Panc1 (cell line): ENCODE measurements around the gene RBMS3.

ENCODE experiments used
- TF ChIP-seq, protein P1 (sequence below): fragments of 450-650 bp; IDR thresholded peaks from 2 replicates; pipeline ENCODE4 v1.5.1; 2017; ENCODE audit warnings: mild to moderate bottlenecking
- TF ChIP-seq, protein P2 (sequence below), 2 experiments: IDR thresholded peaks; 2 replicates each; pipeline ENCODE4 v1.6.1; 2011 to 2012; ENCODE audit warnings: low read depth in 2 of 2, control low read depth in 1 of 2, low read length in 1 of 2, mild to moderate bottlenecking in 1 of 2, moderate library complexity in 1 of 2; ENCODE audit not compliant: insufficient read depth in 1 of 2

DNA sequence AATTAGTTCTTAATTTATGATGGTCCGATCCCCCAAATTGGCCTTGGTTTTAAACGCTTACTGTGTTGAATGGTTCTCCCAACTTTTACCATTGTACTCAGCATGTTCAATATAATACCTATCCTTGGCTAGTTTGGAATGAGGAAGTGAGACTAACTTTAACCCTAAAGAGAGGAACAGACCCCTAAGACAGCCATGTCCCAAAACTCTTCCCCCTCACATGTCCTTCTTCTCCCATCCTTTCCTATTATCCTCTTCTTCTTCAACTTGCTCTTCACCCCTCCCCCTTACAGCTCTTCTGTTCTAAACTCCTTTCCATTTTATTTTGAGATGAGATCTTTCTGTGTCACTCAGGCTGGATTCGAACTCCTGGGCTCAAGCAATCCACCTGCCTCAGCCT lies 116.5 kb downstream of the RBMS3 start:
- TF ChIP-seq, protein P1, sequence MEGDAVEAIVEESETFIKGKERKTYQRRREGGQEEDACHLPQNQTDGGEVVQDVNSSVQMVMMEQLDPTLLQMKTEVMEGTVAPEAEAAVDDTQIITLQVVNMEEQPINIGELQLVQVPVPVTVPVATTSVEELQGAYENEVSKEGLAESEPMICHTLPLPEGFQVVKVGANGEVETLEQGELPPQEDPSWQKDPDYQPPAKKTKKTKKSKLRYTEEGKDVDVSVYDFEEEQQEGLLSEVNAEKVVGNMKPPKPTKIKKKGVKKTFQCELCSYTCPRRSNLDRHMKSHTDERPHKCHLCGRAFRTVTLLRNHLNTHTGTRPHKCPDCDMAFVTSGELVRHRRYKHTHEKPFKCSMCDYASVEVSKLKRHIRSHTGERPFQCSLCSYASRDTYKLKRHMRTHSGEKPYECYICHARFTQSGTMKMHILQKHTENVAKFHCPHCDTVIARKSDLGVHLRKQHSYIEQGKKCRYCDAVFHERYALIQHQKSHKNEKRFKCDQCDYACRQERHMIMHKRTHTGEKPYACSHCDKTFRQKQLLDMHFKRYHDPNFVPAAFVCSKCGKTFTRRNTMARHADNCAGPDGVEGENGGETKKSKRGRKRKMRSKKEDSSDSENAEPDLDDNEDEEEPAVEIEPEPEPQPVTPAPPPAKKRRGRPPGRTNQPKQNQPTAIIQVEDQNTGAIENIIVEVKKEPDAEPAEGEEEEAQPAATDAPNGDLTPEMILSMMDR, result no peak
- TF ChIP-seq, protein P2, sequence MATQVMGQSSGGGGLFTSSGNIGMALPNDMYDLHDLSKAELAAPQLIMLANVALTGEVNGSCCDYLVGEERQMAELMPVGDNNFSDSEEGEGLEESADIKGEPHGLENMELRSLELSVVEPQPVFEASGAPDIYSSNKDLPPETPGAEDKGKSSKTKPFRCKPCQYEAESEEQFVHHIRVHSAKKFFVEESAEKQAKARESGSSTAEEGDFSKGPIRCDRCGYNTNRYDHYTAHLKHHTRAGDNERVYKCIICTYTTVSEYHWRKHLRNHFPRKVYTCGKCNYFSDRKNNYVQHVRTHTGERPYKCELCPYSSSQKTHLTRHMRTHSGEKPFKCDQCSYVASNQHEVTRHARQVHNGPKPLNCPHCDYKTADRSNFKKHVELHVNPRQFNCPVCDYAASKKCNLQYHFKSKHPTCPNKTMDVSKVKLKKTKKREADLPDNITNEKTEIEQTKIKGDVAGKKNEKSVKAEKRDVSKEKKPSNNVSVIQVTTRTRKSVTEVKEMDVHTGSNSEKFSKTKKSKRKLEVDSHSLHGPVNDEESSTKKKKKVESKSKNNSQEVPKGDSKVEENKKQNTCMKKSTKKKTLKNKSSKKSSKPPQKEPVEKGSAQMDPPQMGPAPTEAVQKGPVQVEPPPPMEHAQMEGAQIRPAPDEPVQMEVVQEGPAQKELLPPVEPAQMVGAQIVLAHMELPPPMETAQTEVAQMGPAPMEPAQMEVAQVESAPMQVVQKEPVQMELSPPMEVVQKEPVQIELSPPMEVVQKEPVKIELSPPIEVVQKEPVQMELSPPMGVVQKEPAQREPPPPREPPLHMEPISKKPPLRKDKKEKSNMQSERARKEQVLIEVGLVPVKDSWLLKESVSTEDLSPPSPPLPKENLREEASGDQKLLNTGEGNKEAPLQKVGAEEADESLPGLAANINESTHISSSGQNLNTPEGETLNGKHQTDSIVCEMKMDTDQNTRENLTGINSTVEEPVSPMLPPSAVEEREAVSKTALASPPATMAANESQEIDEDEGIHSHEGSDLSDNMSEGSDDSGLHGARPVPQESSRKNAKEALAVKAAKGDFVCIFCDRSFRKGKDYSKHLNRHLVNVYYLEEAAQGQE (IDR thresholded peaks at IDR 0.05; ENCODE audit: insufficient read depth in 1 of 2, low read depth in 2 of 2, low read length in 1 of 2), result no peak
